GM19372 (cell line): ENCODE results near the gene FUT2.

Source experiments
- ATAC-seq: cut with Tn5 transposase; IDR thresholded peaks from one replicate; pipeline ENCODE4 v1.9.1; 2021; ENCODE audit warnings: mild to moderate bottlenecking, low read depth, moderate library complexity; ENCODE audit not compliant: unreplicated experiment

Gene FUT2

GRCh38 chr19:48746738-48747575 lies 51.2 kb downstream of the FUT2 start, which contains the start of gene IZUMO1:
TSS of gene IZUMO1 (minus strand) at chr19:48746909. CDS start at chr19:48745859, 1,050 bp downstream.
- no peak for ATAC-seq

DNA sequence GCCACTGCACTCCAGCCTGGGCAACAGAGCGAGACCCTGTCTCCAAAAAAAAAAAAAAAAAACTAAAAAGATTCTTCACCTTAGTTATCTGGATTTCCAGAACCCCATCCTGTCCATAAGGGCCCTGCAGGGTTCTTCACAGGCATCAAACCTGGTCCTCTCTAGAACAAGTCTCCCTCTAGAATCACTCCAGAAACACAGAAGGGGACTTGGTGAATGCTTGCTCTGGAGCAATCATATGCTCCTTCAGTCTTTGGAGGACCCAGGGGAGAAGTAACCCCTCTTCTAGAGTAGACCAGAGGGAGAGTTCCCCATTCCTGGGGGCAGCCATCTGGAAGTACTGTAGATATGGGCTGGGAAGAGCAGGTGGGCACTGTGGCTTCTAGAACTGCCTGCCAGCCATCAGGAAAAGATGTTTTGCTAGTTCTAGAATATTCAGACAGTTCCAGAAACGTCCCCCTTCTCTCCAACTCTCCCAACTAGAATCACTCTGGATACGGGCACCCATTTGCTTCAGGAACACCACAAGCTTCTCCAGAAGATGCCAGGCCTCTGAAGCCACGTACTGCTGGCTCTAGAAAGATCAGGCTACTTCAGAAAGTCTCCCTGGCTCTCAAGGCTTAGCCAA lies 53.9 kb downstream of the FUT2 start:
- ATAC-seq, result no peak

- ATAC-seq, result no peak
Measured at GRCh38 chr19:48750351-48750750, 54.6 kb downstream of the FUT2 start.

- ATAC-seq, result no peak
Measured at GRCh38 chr19:48750771-48751504, 55.2 kb downstream of the FUT2 start.

GRCh38 chr19:48751845-48752495 lies 56.2 kb downstream of the FUT2 start:
- no peak for ATAC-seq

DNA sequence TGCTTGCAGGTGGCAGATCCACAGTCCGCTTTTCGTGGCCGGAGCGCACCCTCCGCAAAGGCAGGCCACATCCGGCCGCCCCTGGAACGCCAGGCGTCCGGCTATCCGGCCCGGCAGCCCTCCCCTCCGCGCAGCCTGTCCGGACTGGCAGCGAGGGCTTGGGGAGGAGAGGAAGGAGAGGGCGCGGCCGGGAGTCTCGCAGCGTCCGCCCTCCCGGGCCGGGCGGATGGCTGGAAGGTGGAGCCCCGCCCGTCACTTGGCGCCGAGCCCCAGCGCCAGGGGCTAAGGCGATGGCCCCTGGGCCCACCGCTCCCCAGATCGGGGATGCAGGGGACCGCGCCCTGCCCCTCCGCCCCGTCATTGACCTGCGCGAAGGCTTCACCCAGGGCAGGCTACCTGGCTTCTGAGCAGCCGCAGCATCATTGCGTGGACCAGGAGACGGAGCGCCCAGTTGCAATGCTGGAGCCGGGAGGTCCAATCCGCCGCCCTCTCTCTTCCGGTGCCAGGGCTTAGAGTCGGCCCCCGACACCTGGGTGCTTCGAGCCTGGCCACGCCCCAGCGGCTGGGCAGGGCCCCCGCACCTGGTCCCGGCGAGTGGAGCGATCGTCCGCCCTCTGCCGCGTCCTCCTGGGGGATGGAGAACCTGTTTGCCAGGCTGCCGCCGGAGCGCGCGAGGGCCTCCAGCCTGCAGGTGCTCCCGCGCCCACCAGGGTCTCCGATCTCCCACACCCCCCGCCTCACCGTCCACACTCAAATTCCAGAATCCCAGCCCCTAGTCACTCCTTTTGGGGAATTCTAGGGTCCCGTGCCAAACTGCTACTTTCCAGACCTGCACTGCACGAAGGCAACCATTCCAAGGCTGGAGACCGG lies 57.0 kb downstream of the FUT2 start, which contains the start of gene FUT1:
Gene FUT1, minus strand, starts transcription at position 146 of the 870 bp plus-strand sequence. CDS start 1,360 bp downstream, outside the sequence.
- ATAC-seq, result no peak

- no peak for ATAC-seq
Measured at GRCh38 chr19:48755084-48755641, 59.4 kb downstream of the FUT2 start, which contains the start of gene FGF21. TSS of gene FGF21 (plus strand) at chr19:48755524. CDS start at chr19:48756237, 713 bp downstream.
